BE2C (cell line): ENCODE results near the gene KSR2.

Source experiments
- DNase-seq: peaks from one replicate; pipeline ENCODE4 v3.0.0-alpha.2; 2020
- H3K27me3 ChIP-seq: fragments of 250-450 bp; sonication (Bioruptor Pico); 2 replicates; pipeline ENCODE4 v1.5.1; 2020; ENCODE audit warnings: mild to moderate bottlenecking
- H3K36me3 ChIP-seq: fragments of 250-450 bp; sonication (Bioruptor Pico); 2 replicates; pipeline ENCODE4 v1.5.1; 2020; ENCODE audit warnings: mild to moderate bottlenecking
- H3K4me1 ChIP-seq: fragments of 250-450 bp; sonication (Bioruptor Pico); 2 replicates; pipeline ENCODE4 v1.5.1; 2020
- H3K4me3 ChIP-seq: 2 replicates; pipeline ENCODE4 v1.5.1; 2011; ENCODE audit warnings: low read depth, low read length
- H3K9me3 ChIP-seq: fragments of 250-450 bp; sonication (Bioruptor Pico); 2 replicates; pipeline ENCODE4 v1.5.1; 2020
- CTCF ChIP-seq: IDR thresholded peaks from 2 replicates; pipeline ENCODE4 v1.5.1; 2012; ENCODE audit warnings: mild to moderate bottlenecking, low read depth, low read length

Gene KSR2

GRCh38 chr12:117699575-117699974 is 269.2 kb downstream of the KSR2 start:
- no peaks in the 10 kb centered on the region for H3K9me3 ChIP-seq
- H3K36me3 ChIP-seq = no peaks in the 10 kb centered on the region
- H3K4me3 ChIP-seq = no peak overlapping the region
- DNase-seq = no peak
- H3K27me3 ChIP-seq = no peaks in the 10 kb centered on the region
- H3K4me1 ChIP-seq = no peaks in the 10 kb centered on the region
- TF ChIP-seq CTCF = no peak

- no peak for DNase-seq
- no peaks in the 10 kb centered on the region for H3K4me1 ChIP-seq
- no peaks in the 10 kb centered on the region for H3K36me3 ChIP-seq
- no peaks in the 10 kb centered on the region for H3K27me3 ChIP-seq
- TF ChIP-seq CTCF = no peak
- no peak overlapping the region for H3K4me3 ChIP-seq
- no peaks in the 10 kb centered on the region for H3K9me3 ChIP-seq
Measured at GRCh38 chr12:117699118-117699517, 269.7 kb downstream of the KSR2 start.

GRCh38 chr12:117695956-117696355 is 272.8 kb downstream of the KSR2 start:
- Histone ChIP-seq H3K27me3 (no peaks in the 10 kb centered on the region), H3K36me3 (no peaks in the 10 kb centered on the region), H3K4me1 (no peaks in the 10 kb centered on the region), H3K4me3 (no peak overlapping the region), H3K9me3 (no peaks in the 10 kb centered on the region)
- TF ChIP-seq CTCF = no peak
- no peak for DNase-seq

GRCh38 chr12:117692512-117692911 is 276.3 kb downstream of the KSR2 start:
- Histone ChIP-seq H3K4me1 (no peaks in the 10 kb centered on the region), H3K27me3 (no peaks in the 10 kb centered on the region), H3K4me3 (no peak overlapping the region), H3K36me3 (no peaks in the 10 kb centered on the region), H3K9me3 (no peaks in the 10 kb centered on the region)
- no peak for DNase-seq
- TF ChIP-seq CTCF = no peak

GRCh38 chr12:117689857-117690256 is 278.9 kb downstream of the KSR2 start:
- no peak for TF ChIP-seq CTCF
- DNase-seq = no peak
- H3K4me1 ChIP-seq = peaks cover under 1% of the 10 kb centered on the region; the same call in 1 of the 2 replicates
- no peak overlapping the region for H3K4me3 ChIP-seq
- H3K27me3 ChIP-seq = no peaks in the 10 kb centered on the region; the same call in 1 of the 2 replicates
- H3K9me3 ChIP-seq = no peaks in the 10 kb centered on the region
- no peaks in the 10 kb centered on the region for H3K36me3 ChIP-seq

GRCh38 chr12:117688446-117688845 is 280.3 kb downstream of the KSR2 start:
- no peak overlapping the region for H3K4me3 ChIP-seq
- H3K27me3 ChIP-seq = no peaks in the 10 kb centered on the region; the same call in 1 of the 2 replicates
- TF ChIP-seq CTCF = no peak
- no peaks in the 10 kb centered on the region for H3K36me3 ChIP-seq
- no peaks in the 10 kb centered on the region for H3K9me3 ChIP-seq
- H3K4me1 ChIP-seq = peaks cover 3% of the 10 kb centered on the region; the same call in 1 of the 2 replicates
- no peak for DNase-seq
